Measurements from ENCODE around the gene AUTS2. TPM values are rescaled to one million over a fixed set of nuclear protein-coding genes. Genes with fewer than 3 reads are reported as not detected.

The AUTS2 gene
- total and polyA plus RNA-seq, 10 of the 15 experiments (the other 5 are each of a cell fraction or from before 2014, with no cell fraction given) = 6.4 to 55.6 (median 21.6) TPM

GRCh38 chr7:69922026-69922803 lies 323.9 kb downstream of the AUTS2 start (continued):
- TF ChIP-seq KLF5 (IDR thresholded peaks at IDR 0.05; ENCODE audit: partially characterized antibody) (no peak), BCL3 (IDR thresholded peaks at IDR 0.05; ENCODE audit: borderline replicate concordance, insufficient read depth, low read depth, low read length, poor library complexity, severe bottlenecking) (peak; percentile 82), PRDM15 (CRISPR knock-in tag; IDR thresholded peaks at IDR 0.05) (no peak)

GRCh38 chr7:69927461-69927860 lies 329.2 kb downstream of the AUTS2 start:
- SMC1A ChIA-PET (ENCODE audit: uncharacterized antibody, unreplicated experiment) = no interaction called here
- WGBS (ENCODE audit: insufficient coverage, insufficient replicate concordance, low lambda C conversion rate, missing lambda C conversion rate) = 68% methylated on average over 10 of the region's 10 CpGs
- TF ChIP-seq TAF1 (IDR thresholded peaks at IDR 0.05; ENCODE audit: borderline replicate concordance, low read depth, low read length) (no peak), IKZF1 (conservative IDR thresholded peaks at IDR 0.05) (no peak), EGR1 (IDR thresholded peaks at IDR 0.05; ENCODE audit: borderline replicate concordance in 1 of 2, low read depth in 2 of 2, low read length in 2 of 2) (no peak), ZZZ3 (IDR thresholded peaks at IDR 0.05; ENCODE audit: control insufficient read depth, insufficient read length, low read depth) (no peak), CBX5 (IDR thresholded peaks at IDR 0.05; ENCODE audit: low read depth) (no peak), HDAC6 (IDR thresholded peaks at IDR 0.05; ENCODE audit: unreplicated experiment) (no peak), HSF1 (IDR thresholded peaks at IDR 0.05; ENCODE audit: low read depth, low read length) (no peak), MLLT1 (IDR thresholded peaks at IDR 0.05) (no peak)

More at GRCh38 chr7:69927461-69927860, 329.2 kb downstream of the AUTS2 start:
- peaks cover 21% of the 10 kb centered on the region for H3K9me3 ChIP-seq (replicated peaks; ENCODE audit: control insufficient read depth, insufficient read depth, low read length)
- no peaks in the 10 kb centered on the region for H4K20me1 ChIP-seq (ENCODE audit: control insufficient read depth, insufficient read depth)
- H3K4me2 ChIP-seq (ENCODE audit: control insufficient read depth, insufficient read depth) = no peak overlapping the region
- BruUV-seq (replicated peaks) = no TSS peak
- ATAC-seq = no peak
- H3K27me3 ChIP-seq (replicated peaks in 1 of 2; ENCODE audit: control insufficient read depth in 2 of 2, insufficient read depth in 2 of 2, low read length in 1 of 2) = no peaks in the 10 kb centered on the region
- no peak overlapping the region for H3K9ac ChIP-seq (ENCODE audit: control insufficient read depth, insufficient read depth, low read length)
- ChIA-PET POLR2A (no interaction called here), RAD21 (ENCODE audit: unreplicated experiment) (no interaction called here), CTCF (interaction anchor here (1.3 kb wide), 1 partner anchor 34 kb away, joined by 3 read pairs; no protein-coding TSS in a partner anchor)
- no peak for FAIRE-seq
- intact Hi-C loops (cut with micrococcal nuclease; ENCODE audit: unreplicated experiment) = no loop called here
- in situ Hi-C loops (cut with MboI) = no loop called here
- H3K4me1 ChIP-seq (ENCODE audit: control insufficient read depth, insufficient read depth, low read length) = peaks cover 3% of the 10 kb centered on the region; the same call in 1 of the 2 replicates
- H3K79me2 ChIP-seq (ENCODE audit: control insufficient read depth, insufficient read depth, low read length) = peaks cover 11% of the 10 kb centered on the region
- H3K27ac ChIP-seq (ENCODE audit: control insufficient read depth, insufficient read depth) = no peak overlapping the region
- DNase-seq (ENCODE audit: low read depth, low spot score) = no peak
- H3K36me3 ChIP-seq (ENCODE audit: control insufficient read depth in 2 of 2, insufficient read depth in 2 of 2, low read length in 1 of 2) = peaks cover 0 to 13% of the 10 kb centered on the region in 2 experiments; a peak in 2 of 4 replicates
- no peak overlapping the region for H3K4me3 ChIP-seq
- H2AFZ ChIP-seq (ENCODE audit: control insufficient read depth, low read depth, low read length) = no peak overlapping the region

Measured in GM12878 (cell line).